ENCODE data around the gene ZNF436. TPM values are rescaled to one million over a fixed set of nuclear protein-coding genes. Genes with fewer than 3 reads are reported as not detected.

Gene ZNF436
- total RNA-seq, result 5.8 and 6.0 TPM in 2 replicates

GRCh38 chr1:23369335-23370013, at the start of gene ZNF436:
TSS of gene ZNF436 (minus strand) at chr1:23369836. CDS start at chr1:23368005, 1,831 bp downstream.
- intact Hi-C loops (cut with micrococcal nuclease), result loop anchor here (1.0 to 5.0 kb wide), 8 partner anchors 53 to 1878 kb away; partner anchors contain the start of genes ASAP3, ID3, KDM1A and PNRC2

- intact Hi-C loops (cut with micrococcal nuclease), result no loop called here
Measured at GRCh38 chr1:23419180-23419579, 49.5 kb upstream of the ZNF436 start.

- intact Hi-C loops (cut with micrococcal nuclease), result no loop called here
Measured at GRCh38 chr1:23417570-23417969, 47.9 kb upstream of the ZNF436 start.

GRCh38 chr1:23416964-23417363, 47.3 kb upstream of the ZNF436 start:
- intact Hi-C loops (cut with micrococcal nuclease), result no loop called here

GRCh38 chr1:23408797-23409290, 39.2 kb upstream of the ZNF436 start:
- intact Hi-C loops (cut with micrococcal nuclease), result no loop called here

- intact Hi-C loops (cut with micrococcal nuclease), result no loop called here
Measured at GRCh38 chr1:23407016-23407630, 37.5 kb upstream of the ZNF436 start.

- intact Hi-C loops (cut with micrococcal nuclease), result no loop called here
Measured at GRCh38 chr1:23405946-23406345, 36.3 kb upstream of the ZNF436 start.

- intact Hi-C loops (cut with micrococcal nuclease), result loop anchor here (1.0 to 5.0 kb wide), 6 partner anchors 36 to 428 kb away; partner anchors contain the start of gene HNRNPR
Measured at GRCh38 chr1:23403735-23404486, 34.3 kb upstream of the ZNF436 start.

GRCh38 chr1:23403355-23403734, 33.7 kb upstream of the ZNF436 start:
- intact Hi-C loops (cut with micrococcal nuclease), result loop anchor here (5.0 kb wide), 3 partner anchors 86 to 301 kb away; no protein-coding TSS in a partner anchor

GRCh38 chr1:23403038-23403336, 33.4 kb upstream of the ZNF436 start:
- intact Hi-C loops (cut with micrococcal nuclease), result loop anchor here (5.0 kb wide), 3 partner anchors 86 to 301 kb away; no protein-coding TSS in a partner anchor

GRCh38 chr1:23402286-23403037, 32.8 kb upstream of the ZNF436 start:
- intact Hi-C loops (cut with micrococcal nuclease), result loop anchor here (5.0 kb wide), 3 partner anchors 85 to 300 kb away; no protein-coding TSS in a partner anchor

- intact Hi-C loops (cut with micrococcal nuclease), result loop anchor here (5.0 kb wide), 3 partner anchors 84 to 299 kb away; no protein-coding TSS in a partner anchor
Measured at GRCh38 chr1:23401313-23401712, 31.7 kb upstream of the ZNF436 start.

- intact Hi-C loops (cut with micrococcal nuclease), result loop anchor here (5.0 kb wide), 3 partner anchors 83 to 298 kb away; no protein-coding TSS in a partner anchor
Measured at GRCh38 chr1:23400324-23401114, 30.9 kb upstream of the ZNF436 start.

GRCh38 chr1:23399229-23399628, 29.6 kb upstream of the ZNF436 start:
- intact Hi-C loops (cut with micrococcal nuclease), result no loop called here

GRCh38 chr1:23397908-23398307, 28.3 kb upstream of the ZNF436 start:
- intact Hi-C loops (cut with micrococcal nuclease), result no loop called here

- intact Hi-C loops (cut with micrococcal nuclease), result no loop called here
Measured at GRCh38 chr1:23396380-23396779, 26.7 kb upstream of the ZNF436 start.

- intact Hi-C loops (cut with micrococcal nuclease), result no loop called here
Measured at GRCh38 chr1:23395849-23396248, 26.2 kb upstream of the ZNF436 start.

GRCh38 chr1:23395154-23395724, 25.6 kb upstream of the ZNF436 start:
- intact Hi-C loops (cut with micrococcal nuclease), result no loop called here

- intact Hi-C loops (cut with micrococcal nuclease), result no loop called here
Measured at GRCh38 chr1:23394684-23395083, 25.0 kb upstream of the ZNF436 start.

GRCh38 chr1:23394181-23394580, 24.5 kb upstream of the ZNF436 start:
- intact Hi-C loops (cut with micrococcal nuclease), result no loop called here
